NT2/D1 (cell line): ENCODE data around the gene PGAM5.

Experiments used
- YY1 ChIP-seq: IDR thresholded peaks from 2 replicates; pipeline ENCODE4 v1.6.1; 2011; ENCODE audit not compliant: insufficient read length, insufficient read depth
- ZNF274 ChIP-seq: IDR thresholded peaks from 2 replicates; pipeline ENCODE4 v1.6.1; 2011; ENCODE audit warnings: mild to moderate bottlenecking, low read depth, low read length

DNA sequence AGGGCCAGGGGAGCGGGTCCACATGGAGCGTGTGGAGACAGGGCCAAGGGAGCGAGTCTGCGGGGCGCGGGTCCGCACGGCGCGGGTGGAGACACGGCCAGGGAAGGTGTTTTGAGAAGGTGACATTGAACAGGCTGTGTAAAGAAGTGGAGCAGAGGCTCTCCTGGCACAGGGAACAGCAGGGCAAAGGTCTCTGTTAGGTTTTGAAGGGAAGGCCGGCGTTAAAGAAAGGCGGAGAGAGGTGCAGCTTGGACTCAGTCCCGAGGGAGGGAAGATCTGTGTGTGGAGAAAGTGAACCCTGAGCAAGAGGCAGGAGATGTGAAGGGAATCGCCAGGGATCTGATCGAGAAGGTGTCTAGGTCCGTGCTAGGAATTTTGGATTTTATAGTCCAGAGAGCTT is 21.4 kb upstream of the PGAM5 start:
- TF ChIP-seq YY1: no peak
- TF ChIP-seq ZNF274: no peak
